Omental fat pad (tissue), 4 donors: Measurements from ENCODE around the gene C1orf52. TPM values are rescaled to one million over a fixed set of nuclear protein-coding genes. Genes with fewer than 3 reads are reported as not detected.
A peak's percentile ranks its signal among the peaks of the same experiment; 100 is the strongest.

Experiments
- ATAC-seq: fragments of 150-250 bp; one replicate; pipeline ENCODE4 v1.9.1; 2016; ENCODE audit warnings: mild to moderate bottlenecking, moderate library complexity; ENCODE audit not compliant: low FRiP score
- DNase-seq: peaks from one replicate; pipeline ENCODE4 v3.0.0-alpha.2; 2019; ENCODE audit warnings: low spot score
- total RNA-seq, 4 donors: library from RNA; depleted of rRNA; stranded (reverse); fragments of >200 nt; gene quantifications; one replicate each; pipeline ENCODE4 v1.1.0, GENCODE V29; 2016
- TF ChIP-seq, protein P1 (sequence below), 3 donors: fragments of 450-650 bp; IDR thresholded peaks; one replicate each; pipeline ENCODE4 v1.5.1; 2016 to 2017; ENCODE audit warnings: antibody characterized with exemption in 3 of 3, mild to moderate bottlenecking in 3 of 3, moderate library complexity in 2 of 3

Gene C1orf52
- 10 to 100 TPM; 12.0 to 15.8 (median 12.8) TPM for total RNA-seq

DNA sequence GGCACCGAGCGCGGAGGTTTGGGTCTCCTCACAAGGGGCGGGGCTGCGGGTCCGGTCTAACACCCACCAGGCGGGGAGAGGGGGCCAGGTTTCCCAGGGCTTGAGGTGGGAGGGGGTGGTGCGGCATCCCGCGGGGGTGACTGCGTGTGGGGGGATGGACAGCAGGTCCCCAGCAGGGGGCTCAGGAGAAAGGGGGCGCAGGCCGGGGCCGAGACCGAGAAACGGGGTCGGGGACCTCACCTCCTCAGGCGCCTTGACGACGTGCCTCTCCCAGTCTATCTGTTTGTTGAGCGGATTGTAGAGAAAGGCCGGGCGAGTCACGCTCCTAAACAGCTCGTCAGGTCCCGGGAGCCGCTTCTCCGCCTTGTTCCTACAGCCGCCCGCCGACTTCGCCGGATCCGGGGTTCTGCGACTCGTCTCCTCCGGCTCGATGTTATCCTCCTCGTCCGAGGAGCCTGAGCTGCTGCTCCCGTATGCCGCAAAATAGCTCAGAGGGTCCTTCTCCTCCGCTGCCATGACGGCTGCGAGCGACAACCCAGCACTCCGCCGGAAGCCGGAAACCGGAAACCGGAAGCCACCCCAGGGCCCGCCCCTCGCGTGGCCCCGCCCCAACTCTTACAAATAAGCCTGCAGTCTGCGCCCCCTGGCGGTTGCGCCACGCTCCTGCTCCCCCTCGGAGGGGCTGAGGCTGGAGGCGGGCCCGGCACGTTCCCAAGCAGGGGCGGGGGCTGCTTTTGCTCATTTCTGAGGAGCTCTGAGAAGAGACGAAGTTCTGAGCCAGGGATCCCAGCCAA, at the start of gene C1orf52:
Gene C1orf52 (minus strand): TSS at position 545 of the 794 bp plus-strand sequence. CDS start 29 bp downstream, at position 516.
- TF ChIP-seq, protein P1, sequence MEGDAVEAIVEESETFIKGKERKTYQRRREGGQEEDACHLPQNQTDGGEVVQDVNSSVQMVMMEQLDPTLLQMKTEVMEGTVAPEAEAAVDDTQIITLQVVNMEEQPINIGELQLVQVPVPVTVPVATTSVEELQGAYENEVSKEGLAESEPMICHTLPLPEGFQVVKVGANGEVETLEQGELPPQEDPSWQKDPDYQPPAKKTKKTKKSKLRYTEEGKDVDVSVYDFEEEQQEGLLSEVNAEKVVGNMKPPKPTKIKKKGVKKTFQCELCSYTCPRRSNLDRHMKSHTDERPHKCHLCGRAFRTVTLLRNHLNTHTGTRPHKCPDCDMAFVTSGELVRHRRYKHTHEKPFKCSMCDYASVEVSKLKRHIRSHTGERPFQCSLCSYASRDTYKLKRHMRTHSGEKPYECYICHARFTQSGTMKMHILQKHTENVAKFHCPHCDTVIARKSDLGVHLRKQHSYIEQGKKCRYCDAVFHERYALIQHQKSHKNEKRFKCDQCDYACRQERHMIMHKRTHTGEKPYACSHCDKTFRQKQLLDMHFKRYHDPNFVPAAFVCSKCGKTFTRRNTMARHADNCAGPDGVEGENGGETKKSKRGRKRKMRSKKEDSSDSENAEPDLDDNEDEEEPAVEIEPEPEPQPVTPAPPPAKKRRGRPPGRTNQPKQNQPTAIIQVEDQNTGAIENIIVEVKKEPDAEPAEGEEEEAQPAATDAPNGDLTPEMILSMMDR (IDR thresholded peaks at IDR 0.05): peak in 2 of 3 donors; percentile 90 to 92
- ATAC-seq: peak; percentile 99
- peak; percentile 97 for DNase-seq

DNA sequence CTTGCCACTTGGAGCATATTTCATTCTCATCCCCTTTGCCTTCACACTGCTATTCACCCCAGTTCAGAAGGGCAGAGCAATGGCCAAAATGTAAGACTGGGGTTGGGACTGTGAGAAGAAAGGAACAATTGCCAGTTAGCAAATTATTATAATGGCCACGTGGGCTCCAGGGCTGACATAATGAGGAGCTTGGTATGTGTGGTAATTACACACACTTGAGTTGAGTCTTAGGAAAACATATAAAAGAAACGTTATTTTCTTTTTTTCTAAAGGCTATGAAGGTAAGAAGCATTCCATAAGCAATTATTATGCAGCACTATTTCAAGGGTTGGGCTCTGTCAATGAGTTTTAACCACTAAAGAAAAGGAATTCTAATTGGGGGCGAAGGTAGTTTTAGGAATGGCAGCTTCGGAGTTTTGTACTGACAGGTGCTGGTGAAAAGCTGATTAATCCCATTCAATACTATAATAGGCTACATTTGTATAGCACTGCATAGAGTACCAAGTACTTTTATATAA, 49.4 kb upstream of the C1orf52 start:
- no peak for DNase-seq
- TF ChIP-seq, protein P1 (IDR thresholded peaks at IDR 0.05): no peak
- no peak for ATAC-seq

DNA sequence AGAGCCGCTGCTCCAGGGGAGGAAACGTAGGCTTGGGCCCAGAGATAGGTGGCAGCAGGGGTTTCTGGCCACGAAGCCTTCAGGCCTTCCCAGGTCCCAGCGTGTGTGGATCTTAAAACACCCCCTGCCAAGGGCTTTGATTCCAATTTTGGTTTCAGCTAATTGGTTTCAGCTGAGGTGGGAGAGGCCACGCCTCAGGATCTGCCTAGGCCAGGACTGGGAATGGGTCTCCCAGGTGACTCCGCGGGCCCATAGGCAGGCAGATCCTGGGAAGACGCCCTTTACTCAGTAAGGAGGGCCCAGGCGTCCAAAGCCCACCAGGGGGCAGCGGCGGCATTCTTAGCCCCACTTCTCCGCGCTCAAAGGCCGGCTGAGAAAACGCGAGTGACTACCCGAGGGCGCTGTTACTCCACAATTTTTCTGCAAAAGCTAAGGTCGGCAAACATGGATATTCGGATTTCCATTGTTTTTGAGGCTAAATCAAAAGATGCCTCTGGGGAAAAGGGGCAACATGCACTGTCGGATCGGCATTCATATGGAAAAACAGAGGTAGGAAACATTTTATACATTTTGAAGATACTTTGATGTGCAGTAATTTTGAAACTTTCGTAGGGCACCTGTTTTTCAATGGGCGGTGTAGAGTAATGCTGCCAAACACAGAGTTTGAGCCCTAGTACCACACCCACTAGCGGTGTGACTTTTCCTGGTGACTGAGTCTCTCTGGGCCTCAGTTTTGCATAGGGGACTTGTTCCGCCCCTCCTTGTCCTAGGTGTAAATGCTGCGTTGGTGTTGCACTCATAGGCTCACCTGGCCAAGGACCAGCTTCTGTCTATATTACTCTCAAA, 48.7 kb upstream of the C1orf52 start:
- ATAC-seq: peak; percentile 91
- TF ChIP-seq, protein P1 (IDR thresholded peaks at IDR 0.05): peak in 2 of 3 donors; percentile 87 to 91
- peak; percentile 74 for DNase-seq

DNA sequence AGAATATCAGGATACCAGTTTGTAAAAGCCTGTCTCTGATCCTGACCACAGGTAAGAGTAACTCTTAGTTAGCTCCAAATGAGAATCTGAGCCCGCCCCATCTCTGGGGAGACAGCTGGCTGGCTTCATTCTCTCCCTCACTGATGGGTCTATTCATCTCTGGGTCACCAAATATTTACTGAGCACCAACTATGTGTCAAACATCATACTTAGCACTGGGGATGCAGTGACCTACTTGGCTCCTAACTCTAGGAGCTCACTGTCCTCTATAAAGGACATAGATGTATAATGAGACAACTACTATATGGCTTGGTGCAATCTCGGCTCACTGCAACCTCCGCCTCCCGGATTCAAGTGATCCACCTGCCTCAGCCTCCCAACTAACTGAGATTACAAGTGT, 46.8 kb upstream of the C1orf52 start:
- no peak for DNase-seq
- no peak for ATAC-seq
- TF ChIP-seq, protein P1 (IDR thresholded peaks at IDR 0.05): no peak

DNA sequence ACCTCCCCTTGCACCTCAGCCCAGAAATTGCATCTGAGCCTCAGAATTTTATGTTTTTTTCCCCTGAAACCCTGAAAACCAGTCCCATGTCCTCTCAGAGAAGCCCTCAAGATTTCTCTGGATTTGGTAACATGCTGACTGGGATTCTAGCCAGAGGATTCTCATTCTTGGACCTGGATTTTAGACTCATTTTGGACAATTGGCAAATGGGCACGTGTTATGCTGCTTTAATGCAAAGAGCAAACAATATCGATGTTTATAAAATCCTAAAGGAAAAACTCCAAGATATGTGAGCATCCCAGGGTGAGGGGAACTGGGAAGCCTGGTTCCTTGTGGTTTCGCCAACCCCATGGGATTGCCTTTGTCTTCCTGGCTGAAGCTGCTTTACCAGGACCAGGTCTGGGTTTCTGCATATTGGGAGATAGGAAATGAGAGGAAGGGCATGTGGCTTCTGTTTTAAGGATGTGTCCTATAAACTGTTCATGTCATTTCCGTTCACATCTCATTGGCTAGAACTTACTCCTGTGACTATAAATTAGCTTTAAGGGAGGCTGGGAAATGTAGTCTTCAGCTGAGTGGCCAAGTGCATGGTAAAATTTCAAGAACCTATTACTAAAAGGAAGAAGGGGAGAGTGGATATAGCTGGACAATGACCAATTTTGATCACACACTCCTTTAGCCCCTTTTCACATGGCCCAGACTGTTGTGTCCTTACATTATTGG, 44.1 kb upstream of the C1orf52 start:
- TF ChIP-seq, protein P1 (IDR thresholded peaks at IDR 0.05): no peak
- ATAC-seq (no peak), DNase-seq (no peak)

DNA sequence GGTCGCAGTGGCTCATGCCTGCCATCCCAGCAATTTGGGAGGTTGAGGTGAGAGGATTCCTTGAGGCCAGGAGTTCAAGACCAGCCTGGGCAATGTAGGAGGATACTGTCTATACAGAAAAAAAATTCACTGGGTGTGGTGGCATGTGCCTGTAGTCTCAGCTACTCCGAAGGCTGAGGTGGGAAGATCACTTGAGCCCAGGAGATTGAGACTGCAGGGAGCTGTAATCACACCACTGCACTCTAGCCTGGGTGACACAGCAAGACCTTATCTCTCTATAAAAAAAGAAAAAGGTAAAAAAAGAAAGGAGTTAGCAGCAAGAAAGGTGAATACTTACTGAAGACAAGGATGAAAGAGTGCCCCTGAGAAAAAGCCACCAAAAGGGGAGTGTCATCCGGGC, 40.7 kb upstream of the C1orf52 start:
- DNase-seq (no peak), ATAC-seq (no peak)
- TF ChIP-seq, protein P1 (IDR thresholded peaks at IDR 0.05): no peak
